ENCODE measurements around the gene TENM3.

The TENM3 gene

DNA sequence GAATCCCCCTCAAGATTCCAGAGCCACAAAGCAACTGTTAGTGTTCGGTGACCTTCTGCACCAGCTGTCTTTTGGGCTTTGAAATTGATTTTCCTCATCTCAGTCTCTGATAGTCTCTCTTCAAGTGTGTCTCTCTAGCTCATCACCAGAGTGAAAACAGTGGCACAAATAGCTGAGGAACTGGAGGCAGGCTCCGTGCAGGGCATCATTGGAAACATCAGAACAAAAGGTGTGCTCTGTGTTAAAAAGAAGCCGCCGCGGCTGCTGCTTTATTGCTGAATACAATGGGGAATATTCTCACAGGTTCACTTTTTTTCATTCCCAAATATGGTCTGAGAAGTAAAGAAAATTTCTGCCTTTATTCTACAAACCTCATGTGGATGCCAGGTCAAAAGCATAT lies 376.5 kb downstream of the TENM3 start:
- H3K79me2 ChIP-seq (ENCODE audit: insufficient read depth, low read length), result no peaks in the 10 kb centered on the region
- no peak overlapping the region for H2AFZ ChIP-seq (ENCODE audit: low read length)
- TF ChIP-seq, protein P1, sequence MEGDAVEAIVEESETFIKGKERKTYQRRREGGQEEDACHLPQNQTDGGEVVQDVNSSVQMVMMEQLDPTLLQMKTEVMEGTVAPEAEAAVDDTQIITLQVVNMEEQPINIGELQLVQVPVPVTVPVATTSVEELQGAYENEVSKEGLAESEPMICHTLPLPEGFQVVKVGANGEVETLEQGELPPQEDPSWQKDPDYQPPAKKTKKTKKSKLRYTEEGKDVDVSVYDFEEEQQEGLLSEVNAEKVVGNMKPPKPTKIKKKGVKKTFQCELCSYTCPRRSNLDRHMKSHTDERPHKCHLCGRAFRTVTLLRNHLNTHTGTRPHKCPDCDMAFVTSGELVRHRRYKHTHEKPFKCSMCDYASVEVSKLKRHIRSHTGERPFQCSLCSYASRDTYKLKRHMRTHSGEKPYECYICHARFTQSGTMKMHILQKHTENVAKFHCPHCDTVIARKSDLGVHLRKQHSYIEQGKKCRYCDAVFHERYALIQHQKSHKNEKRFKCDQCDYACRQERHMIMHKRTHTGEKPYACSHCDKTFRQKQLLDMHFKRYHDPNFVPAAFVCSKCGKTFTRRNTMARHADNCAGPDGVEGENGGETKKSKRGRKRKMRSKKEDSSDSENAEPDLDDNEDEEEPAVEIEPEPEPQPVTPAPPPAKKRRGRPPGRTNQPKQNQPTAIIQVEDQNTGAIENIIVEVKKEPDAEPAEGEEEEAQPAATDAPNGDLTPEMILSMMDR (IDR thresholded peaks at IDR 0.05; ENCODE audit: low read length), result no peak
- no peak for TF ChIP-seq EZH2 (IDR thresholded peaks at IDR 0.05; ENCODE audit: borderline replicate concordance, low read length)
- no peaks in the 10 kb centered on the region for H3F3A ChIP-seq (ENCODE audit: insufficient read depth, low read length)
- no peak overlapping the region for H3K9ac ChIP-seq (ENCODE audit: low read length)
- no peak overlapping the region for H3K27ac ChIP-seq (ENCODE audit: low read depth, low read length, poor library complexity, severe bottlenecking)
- H4K20me1 ChIP-seq (ENCODE audit: insufficient read depth, low read length), result no peaks in the 10 kb centered on the region
- H3K36me3 ChIP-seq (ENCODE audit: insufficient read depth, low read length), result no peaks in the 10 kb centered on the region
- no peaks in the 10 kb centered on the region for H3K4me1 ChIP-seq (ENCODE audit: insufficient read depth, low read length, severe bottlenecking)
- H3K9me2 ChIP-seq (ENCODE audit: low read depth, low read length), result no peaks in the 10 kb centered on the region
- H3K9me3 ChIP-seq (ENCODE audit: low read length), result no peaks in the 10 kb centered on the region
- no peaks in the 10 kb centered on the region for H3K27me3 ChIP-seq (ENCODE audit: insufficient read depth, low read length)
- no peak overlapping the region for H3K4me2 ChIP-seq (ENCODE audit: low read length)
- H3K4me3 ChIP-seq (ENCODE audit: low read depth, low read length, poor library complexity, severe bottlenecking), result no peak overlapping the region

DNA sequence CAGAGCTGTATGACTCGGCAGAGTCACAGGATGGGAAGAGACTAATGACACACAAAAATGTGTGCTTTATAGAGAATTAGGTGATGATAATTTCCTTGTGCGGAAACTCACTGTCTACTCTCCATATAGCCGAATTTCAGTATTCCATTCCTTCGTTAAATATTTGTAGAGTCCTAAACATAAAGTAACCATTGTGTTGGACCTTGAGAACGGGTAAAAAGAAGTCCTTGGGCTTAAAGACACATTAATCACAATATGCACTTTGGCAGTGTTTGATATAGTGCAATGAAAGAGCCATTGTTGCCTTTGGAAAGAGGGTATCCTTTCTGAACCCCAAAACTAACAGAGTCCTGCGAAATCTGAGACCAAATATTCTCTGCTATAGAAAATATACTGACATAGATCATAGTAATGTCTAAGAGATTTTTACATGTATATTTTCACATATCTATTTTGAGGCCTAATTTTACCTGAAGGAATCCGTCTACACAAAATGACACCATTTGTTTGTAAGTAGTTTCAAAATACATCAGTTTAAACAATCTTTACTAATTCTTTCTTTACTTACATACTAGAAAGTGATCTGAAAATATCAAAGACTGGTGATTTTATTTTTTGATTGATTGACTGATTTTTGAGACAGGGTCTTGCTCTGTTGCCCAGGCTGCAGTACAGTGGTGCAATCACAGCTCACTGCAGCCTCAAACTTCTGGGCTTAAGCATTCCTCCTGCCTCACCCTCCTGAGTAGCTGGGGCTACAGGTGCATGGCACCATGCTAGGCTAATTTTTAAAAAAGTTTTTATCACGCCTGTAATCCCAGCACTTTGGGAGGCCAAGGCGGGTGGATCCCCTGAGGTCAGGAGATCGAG lies 377.1 kb downstream of the TENM3 start:
- Histone ChIP-seq H3K36me3 (ENCODE audit: insufficient read depth, low read length) (no peaks in the 10 kb centered on the region), H3K9me2 (ENCODE audit: low read depth, low read length) (no peaks in the 10 kb centered on the region), H4K20me1 (ENCODE audit: insufficient read depth, low read length) (no peaks in the 10 kb centered on the region), H2AFZ (ENCODE audit: low read length) (no peak overlapping the region), H3K27ac (ENCODE audit: low read depth, low read length, poor library complexity, severe bottlenecking) (no peak overlapping the region), H3K27me3 (ENCODE audit: insufficient read depth, low read length) (no peaks in the 10 kb centered on the region), H3K79me2 (ENCODE audit: insufficient read depth, low read length) (no peaks in the 10 kb centered on the region), H3K9ac (ENCODE audit: low read length) (no peak overlapping the region), H3K4me3 (ENCODE audit: low read depth, low read length, poor library complexity, severe bottlenecking) (no peak overlapping the region), H3K9me3 (ENCODE audit: low read length) (no peaks in the 10 kb centered on the region), H3K4me2 (ENCODE audit: low read length) (no peak overlapping the region), H3F3A (ENCODE audit: insufficient read depth, low read length) (no peaks in the 10 kb centered on the region), H3K4me1 (ENCODE audit: insufficient read depth, low read length, severe bottlenecking) (no peaks in the 10 kb centered on the region)
- TF ChIP-seq EZH2 (IDR thresholded peaks at IDR 0.05; ENCODE audit: borderline replicate concordance, low read length), result no peak
- TF ChIP-seq, protein P1 (IDR thresholded peaks at IDR 0.05; ENCODE audit: low read length), result no peak

DNA sequence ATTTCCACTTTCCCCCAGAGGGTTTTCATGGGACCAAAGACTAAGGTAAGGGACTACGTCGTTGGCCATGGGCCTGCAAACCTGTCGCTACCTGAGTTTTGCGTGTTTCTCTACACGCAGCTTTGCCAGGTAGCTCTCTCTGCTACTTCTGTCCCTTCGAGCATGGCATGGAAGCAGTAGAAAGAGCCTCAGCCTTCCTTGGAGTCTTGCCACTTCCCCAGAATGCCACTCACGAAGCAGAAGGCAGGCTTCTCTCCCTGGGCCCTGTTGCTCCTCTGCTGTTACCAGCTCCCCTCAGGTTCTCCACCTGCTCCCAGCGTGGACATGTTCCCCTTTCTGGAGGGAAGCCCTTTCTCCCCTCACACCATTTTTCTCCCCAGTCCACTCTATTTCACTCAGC lies 381.1 kb downstream of the TENM3 start:
- H3K4me1 ChIP-seq (ENCODE audit: insufficient read depth, low read length, severe bottlenecking), result no peaks in the 10 kb centered on the region
- H3K27ac ChIP-seq (ENCODE audit: low read depth, low read length, poor library complexity, severe bottlenecking), result no peak overlapping the region
- no peaks in the 10 kb centered on the region for H3K36me3 ChIP-seq (ENCODE audit: insufficient read depth, low read length)
- no peak overlapping the region for H2AFZ ChIP-seq (ENCODE audit: low read length)
- H3K4me3 ChIP-seq (ENCODE audit: low read depth, low read length, poor library complexity, severe bottlenecking), result no peak overlapping the region
- no peak overlapping the region for H3K9ac ChIP-seq (ENCODE audit: low read length)
- no peaks in the 10 kb centered on the region for H3K9me3 ChIP-seq (ENCODE audit: low read length)
- no peaks in the 10 kb centered on the region for H3K79me2 ChIP-seq (ENCODE audit: insufficient read depth, low read length)
- TF ChIP-seq, protein P1 (IDR thresholded peaks at IDR 0.05; ENCODE audit: low read length), result no peak
- TF ChIP-seq EZH2 (IDR thresholded peaks at IDR 0.05; ENCODE audit: borderline replicate concordance, low read length), result no peak
- H4K20me1 ChIP-seq (ENCODE audit: insufficient read depth, low read length), result no peaks in the 10 kb centered on the region
- no peaks in the 10 kb centered on the region for H3F3A ChIP-seq (ENCODE audit: insufficient read depth, low read length)
- no peaks in the 10 kb centered on the region for H3K27me3 ChIP-seq (ENCODE audit: insufficient read depth, low read length)
- H3K4me2 ChIP-seq (ENCODE audit: low read length), result no peak overlapping the region
- no peaks in the 10 kb centered on the region for H3K9me2 ChIP-seq (ENCODE audit: low read depth, low read length)
